T-helper 22 cell (primary cell): Measurements from ENCODE around the gene RGL2.

Experiments
- DNase-seq: peaks from one replicate; pipeline ENCODE4 v3.0.0-alpha.2; 2020; ENCODE audit warnings: low read depth

RGL2 gene

GRCh38 chr6:33316603-33317418 lies 18.1 kb upstream of the RGL2 start:
- no peak for DNase-seq

- no peak for DNase-seq
Observed at GRCh38 chr6:33315793-33316602, 17.3 kb upstream of the RGL2 start.

- no peak for DNase-seq
Observed at GRCh38 chr6:33314943-33315792, 16.4 kb upstream of the RGL2 start.

GRCh38 chr6:33314515-33314942 lies 15.8 kb upstream of the RGL2 start:
- DNase-seq = peak; percentile 78

GRCh38 chr6:33313709-33314514 lies 15.2 kb upstream of the RGL2 start, which contains the start of gene TAPBP:
Gene TAPBP, minus strand, starts transcription at chr6:33314078. Its CDS starts 37 bp downstream, at chr6:33314041.
- DNase-seq = peak; percentile 82

GRCh38 chr6:33313105-33313708 lies 14.5 kb upstream of the RGL2 start:
- DNase-seq = no peak

GRCh38 chr6:33312361-33313104 lies 13.8 kb upstream of the RGL2 start:
- DNase-seq = peak; percentile 89

- no peak for DNase-seq
Observed at GRCh38 chr6:33306356-33306755, 7.6 kb upstream of the RGL2 start.

GRCh38 chr6:33305052-33305451 lies 6.3 kb upstream of the RGL2 start:
- no peak for DNase-seq

GRCh38 chr6:33304216-33304615 lies 5.5 kb upstream of the RGL2 start:
- DNase-seq = no peak

- DNase-seq = no peak
Observed at GRCh38 chr6:33301877-33302276, 3.1 kb upstream of the RGL2 start.

GRCh38 chr6:33299237-33299944 lies 649 bp upstream of the RGL2 start:
- peak; percentile 90 for DNase-seq

GRCh38 chr6:33297956-33298772 lies 578 bp downstream of the RGL2 start:
- DNase-seq = peak; percentile 61

GRCh38 chr6:33297406-33297955 lies 1.3 kb downstream of the RGL2 start:
- DNase-seq = no peak

- DNase-seq = no peak
Observed at GRCh38 chr6:33296797-33297405, 1.8 kb downstream of the RGL2 start.

GRCh38 chr6:33295621-33296369 lies 2.9 kb downstream of the RGL2 start:
- DNase-seq = no peak
